ENCODE results near the gene LILRB4.
A peak's percentile ranks its signal among the peaks of the same experiment; 100 is the strongest.

GRCh38 chr19:54684527-54684926 lies 21.7 kb downstream of the LILRB4 start:
- TF ChIP-seq CTCF (IDR thresholded peaks at IDR 0.05; ENCODE audit: low read depth, low read length, missing input control): no peak
- no peak for TF ChIP-seq TAF1 (conservative IDR thresholded peaks at IDR 0.05)
- peak; percentile 98 for TF ChIP-seq REST (IDR thresholded peaks at IDR 0.05)
- TF ChIP-seq SP1 (IDR thresholded peaks at IDR 0.05): no peak
- no peak for TF ChIP-seq EGR1 (IDR thresholded peaks at IDR 0.05; ENCODE audit: low read depth in 2 of 2)
- TF ChIP-seq, protein P1, sequence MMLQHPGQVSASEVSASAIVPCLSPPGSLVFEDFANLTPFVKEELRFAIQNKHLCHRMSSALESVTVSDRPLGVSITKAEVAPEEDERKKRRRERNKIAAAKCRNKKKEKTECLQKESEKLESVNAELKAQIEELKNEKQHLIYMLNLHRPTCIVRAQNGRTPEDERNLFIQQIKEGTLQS (IDR thresholded peaks at IDR 0.05): no peak
- no peak for TF ChIP-seq RAD21 (IDR thresholded peaks at IDR 0.05)
- no peak for TF ChIP-seq GABPA (IDR thresholded peaks at IDR 0.05 in 1 of 2, conservative IDR thresholded peaks at IDR 0.05 in 1 of 2)
